ENCODE results near the gene HBEGF.
A peak's percentile ranks its signal among the peaks of the same experiment; 100 is the strongest.

HBEGF gene

GRCh38 chr5:140336388-140336787 lies 10.0 kb downstream of the HBEGF start:
- Histone ChIP-seq H4K20me1 (peaks cover 70 to 96% (median 87%) of the 10 kb centered on the region in 11 experiments), H3K9me3 (replicated peaks in 1 of 11) (no peaks in the 10 kb centered on the region), H3K9ac (peak overlapping the region in 3 of 11 experiments; percentile 7 to 22 (median 20); a peak in 5 of 22 replicates), H3K4me2 (peak overlapping the region in 7 of 11 experiments; percentile 1 to 37 (median 21); a peak in 9 of 22 replicates), H3K27me3 (no peaks in the 10 kb centered on the region), H3K4me3 (no peak overlapping the region), H3K4me1 (peaks cover 59 to 74% (median 63%) of the 10 kb centered on the region in 10 experiments), H3K36me3 (peaks cover 92 to 100% (median 99%) of the 10 kb centered on the region in 11 experiments), H3K27ac (peak overlapping the region in 7 of 11 experiments; percentile 11 to 100 (median 31); a peak in 13 of 22 replicates)
- no peak for TF ChIP-seq Cebpa-rat (IDR thresholded peaks at IDR 0.05)

- TF ChIP-seq Cebpa-rat (IDR thresholded peaks at IDR 0.05): no peak
- Histone ChIP-seq H3K4me1 (peaks cover 36 to 63% (median 58%) of the 10 kb centered on the region in 10 experiments), H3K9me3 (replicated peaks in 1 of 11) (no peaks in the 10 kb centered on the region), H4K20me1 (peaks cover 36 to 55% (median 46%) of the 10 kb centered on the region in 11 experiments), H3K9ac (no peak overlapping the region), H3K36me3 (peaks cover 45 to 57% (median 52%) of the 10 kb centered on the region in 11 experiments), H3K27ac (no peak overlapping the region), H3K27me3 (no peaks in the 10 kb centered on the region), H3K4me2 (no peak overlapping the region), H3K4me3 (no peak overlapping the region)
Observed at GRCh38 chr5:140331638-140332037, 14.8 kb downstream of the HBEGF start.

GRCh38 chr5:140329739-140330481 lies 16.5 kb downstream of the HBEGF start:
- no peaks in the 10 kb centered on the region for H3K27me3 ChIP-seq
- H4K20me1 ChIP-seq: peaks cover 22 to 37% (median 29%) of the 10 kb centered on the region in 11 experiments
- peak overlapping the region in 4 of 11 experiments; percentile 15 to 41 (median 28); a peak in 2 of 22 replicates for H3K9ac ChIP-seq
- peak overlapping the region in 8 of 11 experiments; percentile 7 to 87 (median 24); a peak in 13 of 22 replicates for H3K4me2 ChIP-seq
- H3K27ac ChIP-seq: peak overlapping the region in 10 of 11 experiments; percentile 9 to 80 (median 52); a peak in 15 of 22 replicates
- TF ChIP-seq Cebpa-rat (IDR thresholded peaks at IDR 0.05): no peak
- H3K36me3 ChIP-seq: peaks cover 29 to 40% (median 36%) of the 10 kb centered on the region in 11 experiments
- peaks cover 39 to 68% (median 63%) of the 10 kb centered on the region in 10 experiments for H3K4me1 ChIP-seq
- H3K9me3 ChIP-seq (replicated peaks in 1 of 11): no peaks in the 10 kb centered on the region
- no peak overlapping the region for H3K4me3 ChIP-seq

- H3K9ac ChIP-seq: peak overlapping the region in 8 of 11 experiments; percentile 7 to 65 (median 56); a peak in 15 of 22 replicates
- peaks cover 12 to 23% (median 19%) of the 10 kb centered on the region in 11 experiments for H3K36me3 ChIP-seq
- no peaks in the 10 kb centered on the region for H3K9me3 ChIP-seq (replicated peaks in 1 of 11)
- no peaks in the 10 kb centered on the region for H3K27me3 ChIP-seq
- H3K4me3 ChIP-seq: peak overlapping the region in 5 of 10 experiments; percentile 14 to 32 (median 20); a peak in 5 of 20 replicates
- TF ChIP-seq Cebpa-rat (IDR thresholded peaks at IDR 0.05): peak in 9 of 11 experiments; percentile 54 to 88 (median 69); a peak in 15 of 22 replicates
- peak overlapping the region; percentile 38 to 93 (median 82) for H3K4me2 ChIP-seq
- peaks cover 5 to 20% (median 12%) of the 10 kb centered on the region in 11 experiments; a peak in 20 of 22 replicates for H4K20me1 ChIP-seq
- H3K4me1 ChIP-seq: peaks cover 56 to 78% (median 76%) of the 10 kb centered on the region in 10 experiments
- peak overlapping the region in 9 of 11 experiments; percentile 20 to 82 (median 68); a peak in 17 of 22 replicates for H3K27ac ChIP-seq
Observed at GRCh38 chr5:140328036-140328764, 18.2 kb downstream of the HBEGF start.

- Histone ChIP-seq H3K27ac (peak overlapping the region in 9 of 11 experiments; percentile 20 to 82 (median 68); a peak in 17 of 22 replicates), H3K36me3 (peaks cover 6 to 17% (median 13%) of the 10 kb centered on the region in 11 experiments), H3K4me3 (peak overlapping the region in 4 of 10 experiments; percentile 14 to 32 (median 20); a peak in 5 of 20 replicates), H3K27me3 (no peaks in the 10 kb centered on the region), H3K9ac (peak overlapping the region in 8 of 11 experiments; percentile 7 to 65 (median 56); a peak in 15 of 22 replicates), H3K9me3 (replicated peaks in 1 of 11) (no peaks in the 10 kb centered on the region), H4K20me1 (peaks cover 0 to 14% (median 6%) of the 10 kb centered on the region in 11 experiments; a peak in 15 of 22 replicates), H3K4me2 (peak overlapping the region; percentile 38 to 93 (median 82)), H3K4me1 (peaks cover 62 to 82% (median 81%) of the 10 kb centered on the region in 10 experiments)
- no peak for TF ChIP-seq Cebpa-rat (IDR thresholded peaks at IDR 0.05)
Observed at GRCh38 chr5:140327589-140327988, 18.8 kb downstream of the HBEGF start.

- Histone ChIP-seq H3K27me3 (no peaks in the 10 kb centered on the region), H3K9me3 (replicated peaks in 1 of 11) (no peaks in the 10 kb centered on the region), H3K27ac (peak overlapping the region; percentile 53 to 82 (median 74); a peak in 20 of 22 replicates), H3K4me1 (peaks cover 80 to 100% (median 92%) of the 10 kb centered on the region in 10 experiments), H3K4me2 (peak overlapping the region; percentile 75 to 93 (median 84)), H3K4me3 (no peak overlapping the region), H3K36me3 (no peaks in the 10 kb centered on the region), H4K20me1 (no peaks in the 10 kb centered on the region), H3K9ac (peak overlapping the region in 6 of 11 experiments; percentile 38 to 66 (median 52); a peak in 10 of 22 replicates)
- no peak for TF ChIP-seq Cebpa-rat (IDR thresholded peaks at IDR 0.05)
Observed at GRCh38 chr5:140325486-140325885, 20.9 kb downstream of the HBEGF start.

- peaks cover 73 to 100% (median 91%) of the 10 kb centered on the region in 10 experiments for H3K4me1 ChIP-seq
- no peak overlapping the region for H3K4me3 ChIP-seq
- H3K9ac ChIP-seq: peak overlapping the region in 9 of 11 experiments; percentile 14 to 66 (median 49); a peak in 15 of 22 replicates
- no peaks in the 10 kb centered on the region for H3K27me3 ChIP-seq
- H3K9me3 ChIP-seq (replicated peaks in 1 of 11): no peaks in the 10 kb centered on the region
- H3K4me2 ChIP-seq: peak overlapping the region; percentile 75 to 93 (median 84)
- TF ChIP-seq Cebpa-rat (IDR thresholded peaks at IDR 0.05): peak in 1 of 11 experiments; percentile 19; a peak in 1 of 22 replicates
- H4K20me1 ChIP-seq: no peaks in the 10 kb centered on the region
- H3K36me3 ChIP-seq: no peaks in the 10 kb centered on the region
- peak overlapping the region; percentile 53 to 82 (median 74) for H3K27ac ChIP-seq
Observed at GRCh38 chr5:140324617-140325241, 21.7 kb downstream of the HBEGF start.

- Histone ChIP-seq H4K20me1 (no peaks in the 10 kb centered on the region), H3K9me3 (replicated peaks in 1 of 11) (no peaks in the 10 kb centered on the region), H3K4me2 (peak overlapping the region; percentile 75 to 93 (median 84)), H3K9ac (peak overlapping the region in 9 of 11 experiments; percentile 14 to 66 (median 49); a peak in 14 of 22 replicates), H3K36me3 (no peaks in the 10 kb centered on the region), H3K4me3 (no peak overlapping the region), H3K27me3 (no peaks in the 10 kb centered on the region), H3K4me1 (peaks cover 67 to 100% (median 93%) of the 10 kb centered on the region in 10 experiments), H3K27ac (peak overlapping the region; percentile 53 to 82 (median 74))
- no peak for TF ChIP-seq Cebpa-rat (IDR thresholded peaks at IDR 0.05)
Observed at GRCh38 chr5:140324041-140324600, 22.3 kb downstream of the HBEGF start.

Measured in BLaER1 treated with 17β-estradiol and CSF1 and Interleukin-3, amounts not matched to agents 10 nM and 100 nM (cell line).